NCI-H1930 (cell line): Measurements from ENCODE around the gene GPER1.
"Not testable (repeated sequence)": the region's sequence is repeated elsewhere in the genome, so short reads cannot be mapped to it uniquely, and the experiment has no call there.

Source experiments
- DNase-seq, 2 experiments: peaks; one replicate each; lab custom pipeline; 2025; lab: John Stamatoyannopoulos, UW

The GPER1 gene

DNA sequence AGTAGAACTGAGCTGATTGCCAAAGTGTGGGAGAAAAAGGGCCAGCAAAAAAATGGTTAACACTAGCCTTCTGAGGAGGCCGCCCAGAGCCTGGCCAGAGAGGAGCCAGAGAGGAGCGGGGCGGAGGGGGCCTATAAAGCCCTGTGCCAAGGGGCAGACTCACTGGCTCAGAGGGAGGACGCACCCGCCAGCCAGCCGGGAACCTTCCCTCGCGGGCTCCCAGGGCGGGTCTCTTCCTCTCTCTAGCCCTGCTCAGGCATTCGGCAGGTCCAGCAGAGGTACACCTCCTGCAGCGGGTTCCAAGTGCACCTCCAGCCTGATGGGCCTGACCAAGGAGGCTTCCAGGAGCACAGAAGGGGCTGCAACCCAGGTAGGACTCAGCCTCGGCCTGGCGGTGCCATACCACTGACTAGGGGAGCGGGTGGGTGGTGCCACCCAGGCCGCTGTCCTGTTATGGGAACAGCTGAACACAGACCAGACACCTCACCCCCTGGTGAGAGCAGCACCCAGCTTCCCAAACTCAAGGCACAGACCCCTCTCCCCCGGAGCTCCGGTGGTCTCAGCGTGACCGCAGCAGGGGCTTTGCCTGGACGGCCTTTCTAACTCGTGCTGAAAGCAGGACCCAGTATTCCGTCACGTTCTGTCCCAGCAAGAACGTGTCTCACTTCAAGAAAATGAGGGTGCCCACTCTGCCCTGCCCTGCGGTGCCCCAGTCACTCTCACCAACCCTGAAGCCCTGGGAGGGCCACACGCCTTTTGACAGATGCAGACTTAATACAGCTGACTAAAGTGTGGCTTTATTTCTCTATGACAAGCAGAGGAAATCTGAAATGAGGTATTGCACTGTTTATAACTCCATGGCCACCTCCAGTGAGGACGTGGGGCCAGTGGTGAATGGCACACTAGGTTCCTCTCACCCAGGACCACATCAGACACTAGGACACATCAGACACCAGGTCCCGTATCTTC lies at the start of gene GPER1:
GPER1 (plus strand) TSS at position 162 of the 969 bp plus-strand sequence. CDS start 3,616 bp downstream, outside the sequence.
- DNase-seq = no peak

DNA sequence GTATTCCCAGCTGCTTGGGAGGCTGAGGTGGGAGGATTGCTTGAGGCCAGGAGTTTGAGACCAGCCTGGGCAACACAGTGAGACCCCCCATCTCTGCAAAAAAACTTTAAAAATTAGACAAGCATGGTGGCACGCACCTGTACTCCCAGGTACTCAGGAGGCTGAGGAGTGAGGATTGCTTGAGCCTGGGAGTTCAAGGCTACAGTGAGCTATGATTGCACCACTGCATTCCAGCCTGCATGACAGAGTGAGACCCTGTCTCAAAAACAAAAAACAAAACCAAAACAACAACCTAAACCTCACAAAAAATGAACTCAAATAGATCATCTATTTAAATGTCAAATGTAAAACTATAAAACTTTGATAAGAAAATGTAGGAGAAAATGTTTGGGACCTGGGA lies 47.7 kb upstream of the GPER1 start:
- DNase-seq = not testable (repeated sequence)

DNA sequence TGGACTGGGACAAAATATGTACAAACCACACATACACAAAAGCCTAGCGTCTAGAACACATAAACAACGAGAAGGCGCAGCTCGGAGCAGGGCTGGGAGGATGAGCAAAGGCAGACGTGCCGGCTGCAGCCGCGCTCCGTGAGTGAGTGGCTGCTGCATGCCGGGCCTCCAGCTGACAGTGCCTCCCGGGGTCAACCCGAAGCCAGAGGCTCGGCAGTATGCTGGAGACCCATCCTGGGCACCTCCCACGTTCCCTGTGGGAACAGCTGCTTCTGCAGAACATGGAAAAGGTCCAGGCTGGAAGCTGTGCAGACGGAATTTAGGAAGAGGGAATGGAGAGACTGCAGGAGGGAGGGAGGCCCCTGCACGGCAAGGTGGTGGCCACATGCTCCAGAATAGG lies 47.1 kb upstream of the GPER1 start:
- DNase-seq = no peak

DNA sequence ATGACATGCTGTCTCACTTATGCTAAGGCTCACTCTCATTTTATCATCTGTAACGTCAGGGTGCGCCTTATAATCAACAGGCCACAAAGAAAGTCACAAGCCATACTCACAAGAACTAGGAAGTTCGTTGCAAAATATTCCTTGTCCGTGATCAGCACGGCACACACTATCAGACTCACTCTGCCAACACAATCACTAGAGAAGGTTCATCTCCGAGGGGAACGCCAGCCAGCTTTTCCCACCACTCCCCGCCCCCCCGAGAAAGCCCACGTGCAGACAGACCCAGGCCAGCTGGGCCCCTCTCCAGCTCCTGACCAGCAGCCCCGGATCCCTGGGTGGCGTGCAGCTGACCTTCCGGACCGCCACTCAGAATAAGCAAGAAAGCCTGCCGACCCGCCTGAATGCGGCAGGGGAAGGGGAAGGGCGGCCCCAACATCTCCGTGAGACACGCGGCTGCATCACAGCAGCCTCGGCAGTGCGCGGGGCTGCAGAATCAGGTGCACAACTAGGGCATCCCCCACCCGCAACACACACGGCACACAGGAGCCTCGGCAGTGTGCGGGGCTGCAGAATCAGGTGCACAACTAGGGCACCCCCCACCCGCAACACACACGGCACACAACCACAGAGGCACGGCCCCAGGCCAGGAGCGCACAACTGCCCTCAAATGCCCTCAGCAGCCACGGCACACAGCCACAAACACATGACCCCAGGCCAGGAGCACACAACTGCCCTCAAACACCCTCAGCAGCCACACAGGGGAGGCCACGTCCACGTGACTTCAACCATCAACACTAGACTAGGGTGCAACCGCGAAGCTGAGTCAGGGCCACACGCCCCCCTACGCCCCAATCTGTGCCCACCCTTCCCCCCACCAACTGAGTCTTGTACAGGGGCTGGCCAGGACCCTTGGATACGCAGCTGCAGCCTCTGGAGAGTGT lies 46.1 kb upstream of the GPER1 start:
- no peak for DNase-seq

DNA sequence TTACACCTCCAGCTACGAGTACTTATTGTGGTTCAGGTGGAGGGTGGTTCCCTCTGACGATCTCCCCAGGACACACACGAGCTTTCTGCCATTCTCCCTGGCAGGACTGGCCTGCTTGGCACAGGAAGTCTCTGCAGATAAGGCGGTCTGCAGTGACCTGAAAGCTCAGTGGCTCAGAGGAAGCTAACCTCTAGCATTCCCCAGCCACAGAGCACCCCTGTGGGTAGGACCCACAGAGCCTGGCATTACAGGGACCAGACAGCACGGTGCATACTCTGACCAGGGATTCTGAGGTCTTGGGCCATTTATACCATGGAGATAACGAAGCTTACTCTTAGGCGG lies 45.5 kb upstream of the GPER1 start:
- no peak for DNase-seq

DNA sequence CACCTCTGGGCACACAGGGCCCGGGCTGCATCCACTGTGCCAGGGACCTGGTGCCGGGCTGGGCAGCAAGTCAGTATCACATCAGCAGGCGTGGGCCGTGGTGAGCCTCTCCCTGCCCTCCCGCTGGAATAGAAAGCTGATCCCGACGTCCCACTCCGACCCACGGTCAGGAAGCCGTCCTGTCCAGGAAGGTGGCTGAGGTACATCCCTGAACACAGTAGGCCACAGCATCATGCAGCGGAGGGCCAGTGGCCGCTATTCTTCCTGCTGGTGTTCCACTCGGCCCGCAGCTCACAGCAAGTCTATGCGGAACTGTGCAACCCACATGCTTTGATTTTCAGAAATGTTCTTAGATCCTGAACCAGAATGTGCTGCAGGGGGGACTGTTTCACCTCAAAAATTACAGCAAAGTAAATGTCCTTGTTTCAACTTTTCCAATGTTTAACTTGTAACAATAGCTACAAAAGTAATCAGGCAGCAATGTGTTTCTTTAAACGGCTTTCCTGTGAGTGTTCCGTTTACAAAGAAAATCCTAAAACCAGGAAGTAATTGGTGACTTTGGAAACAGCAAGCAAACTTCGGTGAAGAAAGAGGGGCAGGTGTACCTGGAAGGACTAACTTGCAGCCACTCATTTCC lies 44.2 kb upstream of the GPER1 start:
- no peak for DNase-seq

DNA sequence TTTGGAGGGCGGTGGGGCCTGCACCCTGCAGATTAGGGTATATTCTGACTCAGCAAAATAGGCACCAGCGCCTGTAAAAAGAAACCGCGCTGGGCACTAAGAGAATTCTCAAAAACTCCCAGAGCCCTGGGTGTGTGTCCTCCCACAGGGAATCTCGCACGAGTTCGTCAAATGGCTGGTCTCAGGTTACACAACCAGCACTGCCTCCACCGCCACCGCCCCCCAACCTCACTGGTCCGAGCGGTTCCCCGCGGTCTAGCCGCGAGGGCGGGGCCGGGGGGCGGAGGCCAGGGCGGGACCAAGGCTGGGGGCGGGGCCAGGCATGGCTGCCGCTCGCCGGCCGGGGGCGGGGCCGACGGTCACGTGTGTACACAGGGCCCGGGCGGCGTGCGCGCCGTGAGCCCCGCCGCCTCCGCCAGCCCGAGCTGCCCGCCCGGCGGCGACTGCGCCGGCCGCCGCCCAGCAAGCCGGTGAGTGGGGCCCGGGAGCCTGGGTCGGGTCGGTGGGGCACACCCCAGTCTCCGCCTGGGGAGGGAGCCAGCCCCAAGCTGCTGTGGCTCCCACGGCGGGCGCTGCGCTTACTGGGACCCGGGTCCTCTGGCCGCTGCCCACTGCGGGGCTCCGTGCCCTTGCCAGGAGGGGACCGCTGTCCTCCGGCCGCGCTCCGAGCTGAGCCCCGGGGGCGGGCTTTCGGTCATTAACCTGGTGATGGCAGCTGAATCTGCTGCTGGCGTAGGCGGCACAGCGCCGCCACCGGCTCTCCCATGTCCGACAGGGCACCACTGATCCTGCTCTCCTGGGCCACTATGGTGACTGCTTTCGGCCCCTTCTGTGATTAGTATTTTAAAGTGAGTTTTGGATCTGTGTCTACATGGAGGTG lies 43.5 kb upstream of the GPER1 start, which contains the start of gene GPR146:
GPR146 (plus strand) TSS at position 358 of the 880 bp plus-strand sequence. CDS start 12,970 bp downstream, outside the sequence.
- peak; percentile 84 to 89 for DNase-seq

DNA sequence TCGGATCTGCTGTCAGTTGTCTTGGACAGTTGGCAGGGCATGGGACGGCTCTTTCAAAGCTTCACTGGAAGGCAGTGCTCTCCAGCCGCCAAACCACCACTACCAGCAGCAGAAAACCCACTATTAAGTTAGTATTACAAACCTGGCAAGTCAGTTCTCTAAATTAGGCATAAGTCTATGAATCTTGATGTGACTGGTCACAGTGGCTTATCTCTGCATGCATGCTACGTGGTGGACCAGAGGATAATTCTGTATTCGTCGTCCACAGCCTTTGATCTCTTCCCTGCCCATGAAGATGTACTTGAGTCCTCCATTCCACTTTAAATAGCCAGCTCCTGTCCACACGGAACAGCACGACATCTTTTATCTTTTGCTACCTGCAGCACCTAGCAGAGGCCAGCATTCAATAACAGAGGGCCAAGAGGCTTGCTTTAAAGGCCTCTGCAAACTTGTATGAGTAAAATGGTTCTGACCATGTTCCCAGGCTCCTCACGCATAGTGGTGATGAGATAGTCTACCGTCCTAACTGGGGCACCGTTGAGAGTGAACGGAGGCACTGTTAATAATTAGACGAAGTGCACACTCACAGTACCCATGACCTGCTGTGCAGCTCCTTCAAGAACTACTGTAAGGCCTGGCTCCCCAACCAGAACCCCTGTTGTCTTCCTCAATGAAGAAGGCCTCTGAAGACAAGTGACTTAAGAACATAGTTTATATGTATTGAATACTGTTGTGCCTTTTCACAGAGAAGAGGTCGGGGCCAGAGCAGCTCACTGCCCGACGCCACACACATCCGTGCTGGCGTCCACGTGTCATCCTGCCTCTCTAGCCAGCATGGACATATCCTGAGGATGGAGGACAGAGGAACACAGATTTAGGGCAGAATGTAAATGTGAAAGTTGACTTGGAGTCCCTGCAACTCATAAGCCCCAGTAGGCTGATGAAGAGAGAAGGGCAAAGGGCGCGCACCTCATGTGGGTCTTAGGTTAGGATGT lies 42.5 kb upstream of the GPER1 start:
- DNase-seq = no peak

DNA sequence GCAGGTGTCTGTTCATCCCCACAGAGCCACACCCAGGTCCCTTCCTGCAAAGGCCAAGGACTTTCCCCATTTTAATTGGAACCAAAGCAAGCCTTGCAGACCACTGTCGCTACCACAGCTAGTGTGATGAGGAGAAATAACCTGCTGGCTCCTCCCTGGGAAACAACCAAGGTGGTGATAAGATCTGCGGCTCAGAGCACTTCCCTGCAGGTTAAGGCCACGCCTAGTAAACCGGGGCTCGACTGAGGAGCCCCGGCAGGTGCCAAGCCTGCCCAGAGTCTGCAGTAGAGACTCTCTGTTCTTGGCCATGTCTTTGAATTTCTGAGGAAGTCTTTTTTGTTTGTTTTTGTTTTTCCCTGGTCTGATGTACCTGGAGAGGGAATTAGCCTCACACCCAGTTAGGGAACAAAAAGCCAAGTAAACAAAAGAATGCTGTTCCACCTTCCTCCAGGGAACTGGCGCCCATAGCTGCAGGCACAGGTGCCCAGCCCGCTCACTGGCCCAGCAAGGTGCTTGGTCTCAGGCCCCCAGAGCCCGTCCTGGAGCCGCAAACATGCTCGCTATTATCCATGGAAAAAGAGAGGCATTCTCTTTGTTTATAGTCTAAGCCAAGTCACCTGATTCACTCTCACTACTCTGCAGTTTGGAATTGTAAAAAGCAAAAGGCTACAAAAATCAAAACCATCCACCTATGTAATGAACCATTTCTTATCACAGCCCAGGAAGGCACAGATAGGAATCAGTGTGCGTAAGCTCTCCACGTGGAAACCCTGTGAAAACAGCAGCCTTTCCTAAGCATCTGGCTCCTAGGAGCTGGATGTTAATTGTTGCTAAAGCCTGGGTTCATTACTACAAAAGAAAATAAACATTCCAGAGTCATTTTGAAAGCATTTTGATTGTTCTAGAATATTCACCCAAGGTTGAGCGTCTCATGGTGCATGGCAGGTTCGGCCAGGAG lies 40.9 kb upstream of the GPER1 start:
- DNase-seq = no peak

DNA sequence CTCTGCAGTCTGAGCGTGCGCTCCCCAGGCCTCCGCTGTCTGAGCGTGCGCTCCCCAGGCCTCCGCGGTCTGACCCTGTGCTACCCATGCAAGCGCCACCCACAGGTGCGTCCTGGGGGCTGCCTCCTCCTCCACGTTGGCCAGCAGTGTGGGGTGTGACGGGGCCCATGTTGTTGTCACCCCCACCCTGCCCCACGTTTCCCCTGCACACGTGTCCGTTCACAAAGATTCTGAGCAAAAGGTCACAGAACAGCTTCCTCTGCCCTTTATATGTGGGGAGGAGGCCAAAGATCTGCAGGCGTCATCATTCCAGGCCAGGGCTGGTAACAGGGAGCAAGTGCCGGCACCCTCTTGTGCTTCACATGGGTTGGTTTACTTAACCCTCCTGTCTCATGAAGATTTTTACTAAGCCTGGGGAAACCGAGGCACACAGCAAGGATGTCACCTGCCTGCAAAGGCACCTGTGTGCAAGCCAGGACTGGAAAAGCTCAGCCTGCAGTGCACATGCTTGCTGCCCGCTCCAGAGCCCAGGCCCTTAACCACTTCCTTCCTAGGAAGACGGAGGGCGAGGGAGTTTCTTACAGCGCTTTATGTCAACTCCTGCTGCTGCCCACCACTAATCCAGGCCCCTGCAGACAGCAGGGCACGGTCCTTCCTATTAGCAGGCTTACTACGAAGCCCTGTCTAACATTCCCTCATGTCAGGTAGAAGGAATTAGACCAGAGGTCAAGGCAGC lies 38.7 kb upstream of the GPER1 start:
- DNase-seq = no peak

DNA sequence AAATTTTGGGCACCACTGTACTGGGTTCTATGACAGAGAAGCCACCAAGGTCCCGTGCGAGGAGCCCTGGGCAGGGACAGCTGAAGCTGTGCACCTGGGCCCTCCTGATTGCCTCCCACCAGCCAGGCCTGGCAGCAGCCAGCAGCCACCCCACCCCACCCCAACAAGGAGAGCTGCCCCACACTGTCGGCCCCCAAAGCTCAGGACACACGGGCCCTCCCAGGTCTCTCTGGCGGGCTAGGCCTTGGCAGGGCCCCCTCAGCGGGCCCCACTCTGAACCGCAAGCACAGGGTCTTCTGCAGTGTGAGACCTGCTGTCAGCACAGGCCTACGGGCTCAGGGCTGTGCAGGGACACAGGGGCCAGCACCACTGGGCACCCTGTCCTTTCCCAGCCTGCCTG lies 38.1 kb upstream of the GPER1 start:
- DNase-seq = no peak

DNA sequence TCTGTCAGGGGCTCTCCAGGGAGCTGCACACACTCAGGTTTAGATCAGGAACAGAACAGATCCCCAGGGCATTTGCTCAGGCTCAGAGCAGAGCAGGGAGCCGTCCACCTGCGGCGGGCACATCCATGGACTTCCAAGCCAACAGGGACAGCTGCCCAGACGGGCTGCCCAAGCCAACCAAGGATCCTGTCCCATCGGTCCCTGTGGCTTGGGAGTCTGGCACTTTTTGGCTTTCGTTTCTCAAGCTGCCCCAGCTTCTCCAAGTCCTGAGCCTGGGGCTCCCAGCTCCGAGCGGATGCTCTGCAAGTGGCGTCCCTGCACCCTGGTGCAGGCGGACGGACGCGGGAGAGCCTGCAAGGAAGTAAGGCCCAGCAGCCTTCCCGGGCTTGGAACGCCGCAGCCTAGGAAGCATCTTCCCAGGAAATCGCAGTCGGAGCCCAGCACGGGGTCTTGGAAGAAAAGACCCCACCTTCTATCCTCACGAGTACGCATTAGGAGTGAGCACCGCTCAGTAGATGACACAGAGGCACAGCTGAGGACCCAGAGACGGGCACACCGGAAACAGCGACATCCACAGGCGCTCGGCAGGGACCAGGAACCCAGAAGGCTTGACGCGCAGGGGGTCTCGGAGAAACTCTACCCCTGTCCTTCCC lies 37.5 kb upstream of the GPER1 start:
- no peak for DNase-seq

DNA sequence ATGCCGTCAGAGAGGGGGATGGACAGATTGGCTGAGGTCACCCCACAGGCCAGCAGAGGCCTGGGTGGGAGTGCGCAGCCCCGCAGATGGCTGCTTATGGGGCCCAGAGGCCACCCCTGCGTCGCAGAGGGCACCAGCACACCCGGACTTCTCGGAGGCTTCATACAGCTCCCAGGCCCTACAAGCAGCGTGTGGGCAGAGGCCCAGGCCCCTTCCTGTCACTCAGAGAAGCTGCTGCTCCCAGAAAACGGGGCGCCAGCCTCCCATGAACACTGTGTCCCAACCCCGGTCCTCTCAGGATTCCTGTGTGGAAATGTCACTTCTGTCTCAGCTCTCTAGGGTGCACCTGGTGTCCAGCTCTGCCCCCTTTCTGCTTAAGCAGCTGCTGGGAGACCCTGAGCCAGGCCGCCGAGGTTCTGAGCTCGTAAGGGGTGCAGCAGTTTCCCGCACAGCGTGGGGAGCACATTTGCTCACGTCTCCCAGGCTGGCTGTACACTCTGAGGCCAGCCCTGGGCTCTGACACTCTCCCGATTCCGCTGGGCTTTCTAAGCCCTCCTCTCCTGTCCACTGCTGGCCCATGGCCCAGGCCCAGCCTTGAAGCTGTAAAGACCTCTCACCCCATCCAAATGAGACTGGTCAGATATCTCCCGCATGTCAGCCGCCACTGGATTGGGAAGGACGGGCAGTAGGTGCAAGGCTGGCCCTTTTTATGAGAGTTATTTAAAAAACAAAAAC lies 36.8 kb upstream of the GPER1 start:
- no peak for DNase-seq

DNA sequence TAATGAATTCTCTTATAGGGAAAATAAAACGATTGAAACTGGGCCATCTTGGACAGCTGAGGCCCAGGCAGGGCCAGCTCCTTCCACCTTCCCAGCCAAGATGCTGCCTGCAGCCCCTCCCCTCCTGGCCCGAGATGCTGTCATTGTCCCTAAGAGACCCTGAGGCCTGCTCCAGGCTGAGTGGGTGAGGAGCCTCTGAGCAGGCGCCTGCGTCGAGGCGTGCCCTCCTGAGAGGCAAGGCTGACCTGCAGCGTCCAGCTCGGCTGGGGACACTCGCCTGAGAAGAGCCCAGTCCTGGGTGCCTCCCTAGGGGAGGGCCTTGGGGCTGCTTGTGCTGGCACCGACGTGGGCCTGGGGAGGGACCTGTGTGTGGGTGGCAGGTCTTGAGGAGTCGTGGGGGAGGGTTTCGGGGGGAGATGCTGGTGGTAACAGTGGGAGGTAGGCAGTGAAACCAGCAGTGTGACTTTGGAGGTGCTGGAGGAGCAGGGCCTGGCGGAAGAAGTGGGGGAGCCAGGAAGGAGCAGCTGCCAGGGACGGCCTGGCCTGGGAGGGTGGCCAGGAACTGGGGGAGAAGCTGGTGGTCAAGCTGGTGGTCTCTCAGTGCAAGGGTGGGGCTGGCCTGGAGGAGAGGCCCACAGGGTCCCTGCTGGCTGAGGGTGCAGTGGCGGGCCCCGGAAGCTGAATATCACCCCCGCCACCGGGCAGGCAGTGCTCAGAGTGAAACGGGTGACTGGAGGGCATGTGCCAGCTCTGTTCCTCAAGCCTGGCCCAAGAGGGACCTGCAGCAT lies 35.7 kb upstream of the GPER1 start:
- no peak for DNase-seq

DNA sequence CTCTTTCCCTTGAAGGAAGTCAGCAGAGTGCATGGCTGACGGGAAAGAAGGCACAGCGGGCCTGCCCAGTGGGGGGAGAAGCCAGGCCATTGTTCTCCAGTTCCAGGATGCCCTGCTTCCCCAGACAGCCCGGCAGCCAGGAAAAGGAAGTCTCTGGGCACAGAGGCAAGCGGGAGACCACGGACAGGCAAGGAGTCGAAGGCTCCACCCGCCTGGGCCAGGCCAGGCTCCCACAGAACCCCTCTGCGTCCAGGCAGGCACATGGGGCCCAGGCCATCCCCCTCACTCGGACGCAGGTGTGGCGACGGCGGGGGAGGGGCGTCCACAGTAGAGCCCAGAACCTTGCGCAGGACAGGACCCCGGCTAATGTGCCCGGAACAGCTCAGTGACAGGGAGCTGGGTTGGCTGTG lies 34.9 kb upstream of the GPER1 start:
- DNase-seq = no peak

DNA sequence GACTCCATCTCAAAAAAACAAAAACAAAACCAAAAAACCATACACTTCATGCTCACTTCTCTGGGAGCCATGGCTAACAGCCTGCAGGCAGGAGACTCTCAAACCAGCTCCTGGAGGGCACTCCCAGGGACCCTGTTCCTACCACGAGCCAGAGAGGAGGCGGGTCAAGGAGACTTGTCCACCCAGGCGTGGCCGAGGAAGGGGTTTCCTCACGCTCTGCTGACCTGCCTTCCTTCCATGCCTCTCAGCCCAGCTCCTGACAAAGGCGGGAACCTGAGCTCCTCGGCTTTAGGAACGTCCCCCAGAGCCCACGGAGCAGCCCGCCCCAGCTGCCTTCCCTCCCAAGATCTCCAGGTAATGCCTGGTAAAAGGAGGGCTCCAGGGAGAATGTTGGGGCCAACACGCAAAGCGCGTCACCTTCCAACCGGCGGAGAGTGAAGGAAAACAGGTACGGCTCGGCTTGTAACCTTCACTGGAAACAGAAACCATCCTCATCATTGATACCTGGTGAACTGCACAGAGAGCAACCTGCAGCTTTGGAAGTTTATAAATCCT lies 34.0 kb upstream of the GPER1 start:
- DNase-seq = no peak
